Heart right ventricle (tissue), 16 donors: Measurements from ENCODE around the gene ZBTB40. TPM values are rescaled to one million over a fixed set of nuclear protein-coding genes. Genes with fewer than 3 reads are reported as not detected.

Experiments
- ATAC-seq, 8 donors: fragments of 200-7000 bp; cut with Tn5 transposase; one replicate each; pipeline ENCODE4 v1.9.1; 2020; ENCODE audit warnings: mild to moderate bottlenecking in 8 of 8, moderate library complexity in 8 of 8, moderate number of reproducible peaks in 1 of 8
- DNase-seq, 2 donors: peaks; one replicate each; pipeline ENCODE4 v3.0.0-alpha.2; 2020
- H3K27ac ChIP-seq, 10 donors: fragments of 200-600 bp; sonication (generic) in 2 of 10; one replicate each; pipeline versions ENCODE4 v1.5.0 to v1.8.0; 2020 to 2022; ENCODE audit warnings: mild to moderate bottlenecking in 3 of 10
- H3K27me3 ChIP-seq, 7 donors: fragments of 200-600 bp; one replicate each; pipeline ENCODE4 v1.8.0; 2021 to 2022; ENCODE audit warnings: mild to moderate bottlenecking in 2 of 7
- H3K36me3 ChIP-seq, 9 donors: fragments of 200-600 bp; sonication (generic) in 1 of 9; one replicate each; pipeline versions ENCODE4 v1.5.0 to v1.8.0; 2020 to 2022; ENCODE audit warnings: mild to moderate bottlenecking in 2 of 9
- H3K4me1 ChIP-seq, 9 donors: fragments of 200-600 bp; sonication (generic) in 1 of 9; one replicate each; pipeline versions ENCODE4 v1.5.0 to v1.8.0; 2020 to 2022; ENCODE audit warnings: mild to moderate bottlenecking in 4 of 9
- H3K4me3 ChIP-seq, 10 donors: fragments of 200-600 bp; sonication (generic) in 2 of 10; one replicate each; pipeline versions ENCODE4 v1.5.0 to v1.8.0; 2020 to 2022; ENCODE audit warnings: mild to moderate bottlenecking in 7 of 10, moderate library complexity in 2 of 10
- H3K9me3 ChIP-seq, 11 donors: fragments of 200-600 bp in 10 of 11; sonication (generic) in 2 of 11; one replicate each; pipeline versions ENCODE4 v1.5.0 to v1.8.0; 2013 to 2022; ENCODE audit warnings: mild to moderate bottlenecking in 2 of 11, control low read depth in 1 of 11, moderate library complexity in 1 of 11
- WGBS, 2 donors: extraction: QIAGEN DNeasy Blood & Tissue Kit; methylation state at CpG; one replicate each; pipeline ENCODE4 v1.1.7; 2013; ENCODE audit warnings: inconsistent platforms in 1 of 2; 5-methylcytosine and 5-hydroxymethylcytosine counted together
- intact Hi-C, 10 donors: fragments of 100-400 bp; cut with DNase I; formaldehyde crosslinking; loops; one replicate each; pipeline versions ENCODE4 v1.11.1 to v1.14.2; 2022
- polyA plus RNA-seq, 2 donors: library from polyadenylated mRNA; stranded (reverse); fragments of 200-250 nt; gene quantifications; one replicate each; pipeline ENCODE4 v1.2.3, GENCODE V29; 2013
- total RNA-seq, 10 donors: library from RNA; stranded (reverse); fragmentation: NEBNext Ultra II Directional in 3 of 10; extraction: Animal tissue kit (Norgen Biotek cat#: 25700) in 3 of 10; gene quantifications; one replicate each; pipeline versions ENCODE4 v1.2.1 to v1.2.4, GENCODE V29; 2021 to 2023
- TF ChIP-seq, protein P1 (sequence below), 9 donors: fragments of 200-600 bp; sonication (generic) in 2 of 9; IDR thresholded peaks; one replicate each; pipeline versions ENCODE4 v1.5.0 to v1.8.0; 2021 to 2022; ENCODE audit warnings: antibody characterized with exemption in 9 of 9, mild to moderate bottlenecking in 5 of 9, moderate library complexity in 1 of 9
- donor health status: Arrhythmogenic right ventricular cardiomyopathy.
- donor health status: ischemic (EF 13 %, LVEDD 7.1; RV severe dilation, severe dysfunction).
- donor health status: healthy with polysubstance abuse.
- donor health status: DM: no; HTN: yes; CAD: no.
- donor health status: DM: no; HTN: no; CAD: no.
- donor health status: ischemic (EF 25% LVEDD 6.9; RV normal size, moderate dysfunction).
- donor health status: ischemic (EF 25% LVEDD 5.7; RV mildly dilated, moderate dysfunction).
- donor health status: healthy.
- donor health status: DM: yes; HTN: yes; CAD: no.
- donor health status: Ischemic cardiomyopathy.
- donor health status: ischemic (EF 35%, LVEDD 5.7; RV mildly dilated, moderate dysfunction).
- donor health status: nonischemic (EF 11% LVEDD 7.7; RV severe dilation, severe dysfunction).
- donor health status: DM: yes; HTN: yes; CAD: no.
- donor health status: PGD.
- donor health status: ischemic (EF 29% LVEDD 5.4; RV normal size, mild dysfunction).
- donor health status: nonischemic (EF 23%, LVEDD 6.1; RV moderate dilation, normal function).

The ZBTB40 gene
- total and polyA plus RNA-seq, 12 donors: 3.2 to 18.2 (median 13.2) TPM

DNA sequence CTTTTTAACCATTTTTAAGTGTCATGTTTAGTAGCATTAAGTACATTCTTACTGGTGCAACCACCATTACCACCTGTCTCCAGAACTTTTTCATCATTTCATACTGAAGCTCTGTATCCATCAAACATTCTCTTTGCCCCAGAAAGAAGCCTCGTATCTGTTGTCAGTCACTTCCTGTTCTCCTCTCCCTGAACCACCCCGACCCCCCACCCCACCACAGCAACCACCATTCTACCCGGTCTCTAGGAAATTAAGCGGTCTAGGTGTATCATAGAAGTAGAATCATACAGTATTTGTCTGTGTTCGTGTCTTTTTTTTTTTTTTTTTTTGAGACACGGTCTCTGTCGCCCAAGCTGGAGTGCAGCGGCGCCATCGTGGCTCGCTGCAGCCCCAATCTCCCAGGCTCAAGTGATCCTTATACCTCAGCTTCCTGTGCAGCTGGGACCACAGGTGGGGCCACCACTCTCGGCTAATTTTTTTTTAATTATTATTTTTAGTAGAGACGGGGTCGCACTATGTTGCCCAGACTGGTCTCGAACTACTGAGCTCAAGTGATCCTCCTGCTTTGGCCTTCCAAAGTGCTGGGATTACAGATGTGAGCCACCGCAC, 88.0 kb downstream of the ZBTB40 start:
- 85 to 87% methylated on average over 16 of the region's 16 CpGs for WGBS, 2 donors
- Histone ChIP-seq H3K4me1 (no peaks in the 10 kb centered on the region), H3K27me3 (peaks cover 0 to 15% (median 10%) of the 10 kb centered on the region in 7 donors), H3K4me3 (no peak overlapping the region), H3K9me3 (no peaks in the 10 kb centered on the region), H3K27ac (no peak overlapping the region), H3K36me3 (no peaks in the 10 kb centered on the region)
- no peak for ATAC-seq
- no peak for DNase-seq
- intact Hi-C loops: loop anchor here in 3 of 10 donors (10.0 kb wide), 2 partner anchors 95 to 105 kb away; partner anchors contain the start of genes C1QA (in 2 of the 3) and C1QC (in 1 of the 3)
- TF ChIP-seq, protein P1, sequence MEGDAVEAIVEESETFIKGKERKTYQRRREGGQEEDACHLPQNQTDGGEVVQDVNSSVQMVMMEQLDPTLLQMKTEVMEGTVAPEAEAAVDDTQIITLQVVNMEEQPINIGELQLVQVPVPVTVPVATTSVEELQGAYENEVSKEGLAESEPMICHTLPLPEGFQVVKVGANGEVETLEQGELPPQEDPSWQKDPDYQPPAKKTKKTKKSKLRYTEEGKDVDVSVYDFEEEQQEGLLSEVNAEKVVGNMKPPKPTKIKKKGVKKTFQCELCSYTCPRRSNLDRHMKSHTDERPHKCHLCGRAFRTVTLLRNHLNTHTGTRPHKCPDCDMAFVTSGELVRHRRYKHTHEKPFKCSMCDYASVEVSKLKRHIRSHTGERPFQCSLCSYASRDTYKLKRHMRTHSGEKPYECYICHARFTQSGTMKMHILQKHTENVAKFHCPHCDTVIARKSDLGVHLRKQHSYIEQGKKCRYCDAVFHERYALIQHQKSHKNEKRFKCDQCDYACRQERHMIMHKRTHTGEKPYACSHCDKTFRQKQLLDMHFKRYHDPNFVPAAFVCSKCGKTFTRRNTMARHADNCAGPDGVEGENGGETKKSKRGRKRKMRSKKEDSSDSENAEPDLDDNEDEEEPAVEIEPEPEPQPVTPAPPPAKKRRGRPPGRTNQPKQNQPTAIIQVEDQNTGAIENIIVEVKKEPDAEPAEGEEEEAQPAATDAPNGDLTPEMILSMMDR (IDR thresholded peaks at IDR 0.05): no peak

DNA sequence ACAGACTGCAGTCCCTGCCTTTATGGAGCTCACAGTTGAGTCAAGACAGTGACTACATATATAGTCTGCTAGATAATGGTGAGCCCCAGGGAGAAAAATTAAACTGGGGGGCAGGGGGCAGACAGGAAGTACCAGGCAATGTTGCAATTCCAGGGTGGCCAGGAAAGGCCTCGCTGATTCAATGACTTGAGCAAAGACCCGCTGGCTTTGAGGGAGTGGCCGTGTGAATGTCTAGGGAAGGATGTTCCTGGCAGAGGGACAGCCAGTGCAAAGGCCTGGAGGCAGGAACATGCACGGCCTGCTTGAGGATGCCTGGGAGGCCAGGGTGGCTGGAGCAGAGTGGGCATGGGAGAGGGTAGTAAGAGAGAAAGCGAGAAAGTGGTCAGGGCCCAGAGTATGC, 88.7 kb downstream of the ZBTB40 start:
- WGBS, 2 donors: 59 to 66% methylated on average over 5 of the region's 5 CpGs
- Histone ChIP-seq H3K4me3 (no peak overlapping the region), H3K27ac (no peak overlapping the region), H3K36me3 (no peaks in the 10 kb centered on the region), H3K9me3 (no peaks in the 10 kb centered on the region), H3K4me1 (no peaks in the 10 kb centered on the region), H3K27me3 (peaks cover 0 to 20% (median 11%) of the 10 kb centered on the region in 7 donors)
- DNase-seq: no peak
- no peak for ATAC-seq
- TF ChIP-seq, protein P1 (IDR thresholded peaks at IDR 0.05): no peak
- intact Hi-C loops: loop anchor here in 1 of 10 donors (10.0 kb wide), 1 partner anchor 94 kb away; the partner anchor contains the start of gene C1QA

DNA sequence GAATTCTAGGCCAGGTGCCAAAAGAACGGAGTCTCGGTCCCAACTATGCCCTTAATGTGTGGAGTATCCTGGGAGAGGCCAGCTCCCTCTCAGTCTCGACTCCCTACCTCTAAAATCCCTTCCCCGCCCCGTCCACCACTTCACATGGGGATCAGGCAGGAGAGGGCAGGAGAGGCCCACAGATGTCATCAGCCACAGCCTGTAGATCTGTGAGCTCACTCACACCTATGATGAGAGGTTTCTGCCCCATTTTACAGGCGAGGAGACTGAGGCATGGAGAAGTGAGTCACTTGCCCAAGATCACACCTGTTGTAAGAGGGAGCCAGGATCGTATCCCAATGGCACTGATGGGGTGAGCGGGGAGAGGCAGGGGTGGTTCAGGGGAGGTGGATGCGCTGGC, 91.2 kb downstream of the ZBTB40 start:
- DNase-seq (no peak), ATAC-seq (no peak)
- no peak overlapping the region for H3K4me3 ChIP-seq
- no peak overlapping the region for H3K27ac ChIP-seq
- WGBS, 2 donors: 70 to 71% methylated on average over 9 of the region's 9 CpGs
- H3K4me1 ChIP-seq: no peaks in the 10 kb centered on the region
- intact Hi-C loops: loop anchor here in 1 of 10 donors (10.0 kb wide), 1 partner anchor 92 kb away; the partner anchor contains the start of gene C1QA
- no peaks in the 10 kb centered on the region for H3K36me3 ChIP-seq
- no peaks in the 10 kb centered on the region for H3K9me3 ChIP-seq
- H3K27me3 ChIP-seq: peaks cover 0 to 43% (median 27%) of the 10 kb centered on the region in 7 donors
- TF ChIP-seq, protein P1 (IDR thresholded peaks at IDR 0.05): no peak

DNA sequence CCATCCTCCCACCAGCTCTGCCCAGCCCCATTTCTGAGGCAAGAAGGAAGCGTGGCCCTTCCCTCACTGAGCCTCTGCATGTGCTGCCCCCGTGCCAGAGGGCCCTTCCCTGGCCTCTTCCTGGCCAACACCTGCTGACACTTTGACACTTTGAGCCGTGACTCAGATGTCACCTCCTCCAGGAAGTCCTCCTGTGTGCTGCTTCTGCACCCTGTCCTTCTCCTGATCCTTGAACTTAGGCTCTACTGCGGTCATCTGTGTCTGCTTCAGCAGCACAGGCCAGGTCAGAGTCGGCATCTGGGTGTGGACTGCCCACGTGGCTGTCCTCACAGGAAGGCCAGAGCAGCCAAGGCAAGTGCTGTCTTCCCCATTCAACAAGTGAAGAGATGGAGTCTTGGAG, 92.0 kb downstream of the ZBTB40 start:
- Histone ChIP-seq H3K4me3 (no peak overlapping the region), H3K4me1 (no peaks in the 10 kb centered on the region), H3K27me3 (peaks cover 0 to 51% (median 34%) of the 10 kb centered on the region in 7 donors), H3K9me3 (no peaks in the 10 kb centered on the region), H3K27ac (no peak overlapping the region), H3K36me3 (no peaks in the 10 kb centered on the region)
- TF ChIP-seq, protein P1 (IDR thresholded peaks at IDR 0.05): no peak
- ATAC-seq (no peak), DNase-seq (no peak)
- intact Hi-C loops: loop anchor here in 1 of 10 donors (10.0 kb wide), 1 partner anchor 91 kb away; the partner anchor contains the start of gene C1QA
- WGBS, 2 donors: 68% methylated on average over 6 of the region's 6 CpGs
